NCI-H510A (cell line): ENCODE measurements around the gene FNBP1.

ENCODE experiments used
- DNase-seq: peaks from one replicate; lab custom pipeline; 2025; lab: John Stamatoyannopoulos, UW

The FNBP1 gene

DNA sequence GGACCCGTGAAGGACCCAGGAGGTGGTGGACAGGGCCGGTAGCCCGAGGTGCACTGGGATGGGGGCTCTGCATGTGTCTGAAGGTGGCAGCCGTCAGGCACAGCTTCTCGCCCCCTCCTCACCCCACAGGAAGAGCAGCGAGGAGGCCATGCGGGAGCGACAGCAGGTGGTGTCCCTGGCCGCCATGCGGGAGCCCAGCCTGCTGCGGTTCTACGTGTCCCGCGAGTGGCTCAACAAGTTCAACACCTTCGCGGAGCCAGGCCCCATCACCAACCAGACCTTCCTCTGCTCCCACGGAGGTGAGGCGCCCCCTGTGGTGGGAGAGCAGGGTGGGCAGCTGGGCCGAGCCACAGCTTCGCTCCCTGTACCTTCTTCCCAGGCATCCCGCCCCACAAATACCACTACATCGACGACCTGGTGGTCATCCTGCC is 167.8 kb downstream of the FNBP1 start:
- DNase-seq: no peak

DNA sequence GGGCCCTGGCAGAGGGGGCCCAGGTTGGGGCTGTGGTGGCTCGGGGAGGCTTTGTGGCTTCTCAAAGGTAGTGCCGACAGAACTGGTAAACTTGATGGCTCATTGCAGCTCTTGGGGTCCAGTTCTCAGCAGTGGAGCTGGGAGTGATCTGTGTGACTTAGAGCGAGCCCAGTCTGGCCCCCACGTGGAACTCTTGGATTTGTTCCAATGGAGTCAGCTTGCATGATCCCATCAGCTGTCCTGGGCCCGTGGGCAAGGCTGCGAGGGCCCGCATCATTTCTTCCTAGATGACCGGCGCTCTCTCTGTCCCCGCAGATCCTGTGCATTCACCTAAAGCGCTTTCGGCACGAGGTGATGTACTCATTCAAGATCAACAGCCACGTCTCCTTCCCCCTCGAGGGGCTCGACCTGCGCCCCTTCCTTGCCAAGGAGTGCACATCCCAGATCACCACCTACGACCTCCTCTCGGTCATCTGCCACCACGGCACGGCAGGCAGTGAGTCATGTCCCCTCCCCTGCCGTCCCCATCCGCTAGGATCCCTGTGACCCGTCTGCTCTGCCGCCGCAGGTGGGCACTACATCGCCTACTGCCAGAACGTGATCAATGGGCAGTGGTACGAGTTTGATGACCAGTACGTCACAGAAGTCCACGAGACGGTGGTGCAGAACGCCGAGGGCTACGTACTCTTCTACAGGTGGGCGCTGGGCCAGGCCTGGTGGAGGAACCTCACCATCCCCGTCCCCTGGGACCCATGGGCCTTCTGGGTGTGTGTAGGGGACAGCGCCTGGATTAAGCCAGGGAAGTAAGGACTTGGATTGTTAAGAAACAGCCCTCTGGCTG is 168.5 kb downstream of the FNBP1 start:
- no peak for DNase-seq

DNA sequence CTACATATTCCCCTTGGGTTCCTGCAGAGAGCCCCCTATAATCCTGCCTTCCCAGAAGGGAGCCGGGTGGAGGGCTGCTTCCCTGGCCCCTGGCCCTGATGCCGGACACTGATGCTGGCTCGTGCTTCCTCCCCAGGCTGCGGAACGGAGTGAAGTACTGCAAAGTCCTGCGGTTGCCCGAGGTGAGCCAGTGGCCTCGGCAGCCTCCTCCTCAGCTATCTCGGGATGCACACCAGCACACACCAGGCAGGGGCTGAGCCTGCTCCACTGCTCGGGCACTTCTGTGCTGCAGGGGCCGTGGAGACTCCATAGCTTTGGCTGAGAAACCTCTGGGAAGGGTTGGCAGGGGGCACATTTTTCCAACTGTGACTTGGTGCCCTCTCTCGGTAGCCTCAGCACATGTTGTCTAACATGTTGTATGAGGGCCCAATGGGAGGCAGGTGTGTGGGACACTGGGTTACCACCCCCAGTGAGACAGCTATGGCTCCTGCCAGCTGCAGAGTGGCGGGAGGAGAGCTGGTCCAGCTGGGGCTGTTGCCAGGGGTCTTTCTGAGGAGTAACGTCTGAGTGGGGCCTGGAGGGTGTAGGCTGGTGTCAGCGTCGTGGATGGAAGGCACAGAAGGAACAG is 169.3 kb downstream of the FNBP1 start:
- DNase-seq: no peak

DNA sequence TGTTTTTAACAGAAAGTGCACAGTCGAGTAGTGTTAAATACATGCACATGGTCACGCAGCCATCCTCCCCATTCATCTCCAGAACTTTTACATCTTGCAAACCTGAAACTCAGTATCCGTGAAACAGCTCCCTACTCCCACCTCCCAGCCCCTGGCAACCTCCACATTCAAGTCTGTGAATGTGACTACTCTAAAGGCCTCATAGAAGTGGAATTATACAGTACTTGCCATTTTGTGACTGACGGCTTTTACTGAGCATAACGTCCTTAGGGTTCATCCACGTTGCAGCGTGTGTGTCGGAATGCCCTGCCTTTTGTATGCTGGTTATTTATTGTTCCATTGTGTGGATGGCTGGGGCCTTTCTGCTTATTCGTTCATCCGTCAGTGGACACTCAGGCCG is 171.9 kb downstream of the FNBP1 start:
- no peak for DNase-seq

DNA sequence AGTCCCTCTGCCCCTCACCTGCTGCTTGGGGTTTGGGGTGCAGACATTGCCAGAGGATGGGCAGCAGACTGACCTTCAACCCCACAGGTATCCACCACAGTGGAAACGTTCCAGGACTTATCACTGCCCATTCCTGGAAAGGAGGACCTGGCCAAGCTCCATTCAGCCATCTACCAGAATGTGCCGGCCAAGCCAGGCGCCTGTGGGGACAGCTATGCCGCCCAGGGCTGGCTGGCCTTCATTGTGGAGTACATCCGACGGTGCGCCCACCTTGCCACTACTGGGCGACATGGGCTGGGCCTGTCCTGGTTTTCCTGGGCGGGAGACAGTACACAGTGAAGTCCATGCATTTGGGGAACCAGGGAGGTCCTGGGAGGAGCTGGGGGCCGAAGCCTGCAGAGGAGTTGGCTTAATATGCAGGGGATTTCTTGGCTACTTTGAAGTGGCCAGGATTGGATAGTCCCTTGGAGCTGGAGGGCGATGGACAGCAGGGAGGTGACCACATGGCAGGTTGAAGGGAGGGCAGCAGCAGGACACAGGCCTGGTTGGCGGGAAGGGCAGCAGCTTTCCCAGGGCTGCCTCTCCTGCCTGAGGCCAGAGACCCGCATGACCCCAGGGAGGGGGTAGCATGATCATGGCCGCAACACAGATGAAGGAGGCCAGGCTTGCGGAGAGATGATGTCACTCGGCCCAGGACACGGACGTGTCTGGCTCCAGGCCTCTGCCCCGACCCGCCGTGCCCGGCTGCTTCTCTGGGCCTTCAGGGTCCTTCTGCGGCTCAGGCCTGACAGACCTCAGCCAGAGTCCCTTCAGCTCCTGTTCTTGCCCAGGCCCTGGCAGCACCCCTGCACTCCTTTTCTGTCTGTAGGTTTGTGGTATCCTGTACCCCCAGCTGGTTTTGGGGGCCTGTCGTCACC is 173.1 kb downstream of the FNBP1 start:
- DNase-seq: no peak

DNA sequence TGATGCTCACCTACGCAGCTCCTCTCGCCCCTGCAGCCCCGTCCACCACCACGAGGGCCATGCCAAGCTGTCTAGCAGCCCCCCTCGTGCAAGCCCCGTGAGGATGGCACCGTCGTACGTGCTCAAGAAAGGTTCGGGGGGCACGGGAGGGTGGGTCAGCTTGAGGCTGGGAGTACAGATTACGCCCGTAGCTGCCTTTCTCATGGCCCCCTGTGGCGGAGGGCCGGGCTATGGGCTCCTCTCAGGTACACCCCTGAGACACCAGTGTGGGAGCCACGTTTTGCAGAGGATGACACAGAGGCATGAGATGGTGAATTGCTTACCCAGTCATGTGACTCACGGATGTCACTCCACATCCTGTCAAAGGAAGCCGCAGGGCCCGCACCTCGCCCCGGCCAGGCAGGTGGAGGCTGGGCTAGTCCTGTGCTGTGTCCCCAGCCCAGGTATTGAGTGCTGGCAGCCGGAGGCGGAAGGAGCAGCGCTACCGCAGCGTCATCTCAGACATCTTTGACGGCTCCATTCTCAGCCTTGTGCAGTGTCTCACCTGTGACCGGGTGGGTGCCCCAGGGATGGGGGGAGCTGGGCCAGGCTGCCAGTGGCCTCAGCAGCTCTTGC is 174.0 kb downstream of the FNBP1 start:
- no peak for DNase-seq

DNA sequence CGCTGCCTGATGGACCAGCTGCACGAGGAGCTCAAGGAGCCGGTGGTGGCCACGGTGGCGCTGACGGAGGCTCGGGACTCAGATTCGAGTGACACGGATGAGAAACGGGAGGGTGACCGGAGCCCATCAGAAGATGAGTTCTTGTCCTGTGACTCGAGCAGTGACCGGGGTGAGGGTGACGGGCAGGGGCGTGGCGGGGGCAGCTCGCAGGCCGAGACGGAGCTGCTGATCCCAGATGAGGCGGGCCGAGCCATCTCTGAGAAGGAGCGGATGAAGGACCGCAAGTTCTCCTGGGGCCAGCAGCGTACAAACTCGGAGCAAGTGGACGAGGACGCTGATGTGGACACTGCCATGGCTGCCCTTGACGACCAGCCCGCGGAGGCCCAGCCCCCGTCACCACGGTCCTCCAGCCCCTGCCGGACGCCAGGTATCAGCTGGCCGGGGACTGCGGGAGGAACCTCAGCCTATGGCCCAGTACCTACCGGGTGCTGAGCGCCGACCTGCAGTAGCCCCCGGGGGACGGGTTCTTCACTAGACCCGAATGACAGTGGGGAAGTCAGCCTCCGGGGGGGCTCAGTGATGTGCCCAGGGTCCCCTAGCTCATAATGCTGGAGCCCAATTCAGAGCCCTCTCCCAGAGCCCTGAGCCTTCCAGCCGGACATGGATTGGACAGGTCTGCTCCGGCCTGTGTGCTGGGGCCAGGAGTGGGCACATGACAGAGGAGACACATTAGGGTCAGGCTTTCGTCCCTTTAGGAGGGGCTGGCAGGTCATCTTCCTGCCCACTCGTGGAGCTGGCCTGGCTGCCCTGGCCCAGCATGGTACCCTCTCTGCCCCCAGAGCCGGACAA is 174.7 kb downstream of the FNBP1 start:
- DNase-seq: no peak

DNA sequence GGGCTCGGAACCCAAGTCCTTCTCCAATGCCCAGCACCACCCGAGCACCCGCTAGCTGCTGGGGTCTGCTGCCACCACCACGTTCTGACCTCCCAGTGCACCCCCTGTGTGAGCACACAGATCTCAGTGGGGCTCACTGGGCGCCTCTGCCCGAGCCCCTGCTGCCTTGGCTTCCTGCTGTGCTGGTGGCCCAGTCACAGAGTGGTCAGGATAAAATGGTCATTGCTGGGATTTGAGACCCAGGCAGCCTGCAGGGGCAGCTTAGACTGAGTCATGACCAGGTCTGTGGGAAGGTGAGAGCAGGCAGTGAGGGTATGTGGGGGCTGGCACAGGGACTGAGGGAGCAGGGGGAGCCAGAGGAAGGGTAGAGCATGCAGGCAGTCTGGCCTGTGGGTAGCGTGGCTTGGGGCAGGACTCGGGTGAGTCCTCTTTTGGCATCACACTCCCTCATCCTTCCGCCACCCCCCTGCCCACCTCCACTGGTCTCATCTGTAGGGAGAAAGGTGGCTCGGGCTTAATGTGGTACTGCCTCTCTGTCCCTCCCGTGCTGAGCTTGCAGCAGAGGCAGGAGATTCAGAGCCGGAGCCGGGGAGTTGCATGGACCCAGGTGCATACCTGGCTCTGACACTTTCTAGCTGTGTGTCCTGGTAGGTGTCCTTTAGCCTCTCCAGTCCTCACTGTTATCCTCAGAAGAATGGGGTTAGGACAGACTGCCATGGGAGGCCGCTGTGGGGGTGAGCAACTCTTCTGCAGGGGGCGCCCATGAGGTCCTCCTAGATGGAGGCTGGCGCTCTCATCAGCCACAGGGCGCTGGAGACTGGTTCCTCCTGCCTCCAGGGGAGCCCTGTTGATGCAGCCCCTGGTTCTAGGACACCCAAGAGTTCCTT is 175.6 kb downstream of the FNBP1 start:
- no peak for DNase-seq

DNA sequence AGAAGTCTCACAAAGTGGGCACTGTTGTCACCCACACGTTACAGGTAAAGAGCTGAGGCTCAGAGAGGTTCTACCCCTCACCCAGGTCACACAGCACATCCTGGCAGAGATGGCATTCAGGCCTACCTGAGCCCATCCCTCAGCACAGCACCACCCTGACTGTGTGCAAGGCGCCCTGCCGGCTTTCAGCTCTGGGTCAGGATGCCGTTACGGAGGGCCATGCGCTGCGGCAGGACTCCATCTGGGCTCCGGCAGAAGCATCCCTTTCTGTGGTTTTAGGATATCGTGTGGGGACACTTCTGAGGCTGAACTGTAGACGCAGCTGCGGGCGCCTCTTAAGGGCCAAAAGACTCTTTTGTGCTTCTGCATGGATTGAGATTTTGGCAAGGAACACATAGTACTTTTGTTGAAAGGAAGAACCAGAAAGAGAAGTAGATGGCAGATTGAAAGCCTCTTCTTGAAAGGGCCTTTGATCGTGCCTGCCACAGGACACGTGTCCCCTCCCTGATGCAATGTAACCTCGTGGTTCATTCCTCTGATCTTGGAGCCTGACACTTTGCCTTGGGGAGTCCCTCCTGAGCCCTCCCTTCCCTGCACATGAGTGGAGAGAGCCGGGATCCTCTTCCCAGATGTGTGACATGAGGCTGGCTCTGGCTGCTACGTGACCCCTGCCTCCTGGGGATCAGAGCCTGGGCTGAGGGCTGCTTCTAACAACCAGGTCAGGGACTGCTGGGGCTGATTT is 176.4 kb downstream of the FNBP1 start:
- DNase-seq: no peak

DNA sequence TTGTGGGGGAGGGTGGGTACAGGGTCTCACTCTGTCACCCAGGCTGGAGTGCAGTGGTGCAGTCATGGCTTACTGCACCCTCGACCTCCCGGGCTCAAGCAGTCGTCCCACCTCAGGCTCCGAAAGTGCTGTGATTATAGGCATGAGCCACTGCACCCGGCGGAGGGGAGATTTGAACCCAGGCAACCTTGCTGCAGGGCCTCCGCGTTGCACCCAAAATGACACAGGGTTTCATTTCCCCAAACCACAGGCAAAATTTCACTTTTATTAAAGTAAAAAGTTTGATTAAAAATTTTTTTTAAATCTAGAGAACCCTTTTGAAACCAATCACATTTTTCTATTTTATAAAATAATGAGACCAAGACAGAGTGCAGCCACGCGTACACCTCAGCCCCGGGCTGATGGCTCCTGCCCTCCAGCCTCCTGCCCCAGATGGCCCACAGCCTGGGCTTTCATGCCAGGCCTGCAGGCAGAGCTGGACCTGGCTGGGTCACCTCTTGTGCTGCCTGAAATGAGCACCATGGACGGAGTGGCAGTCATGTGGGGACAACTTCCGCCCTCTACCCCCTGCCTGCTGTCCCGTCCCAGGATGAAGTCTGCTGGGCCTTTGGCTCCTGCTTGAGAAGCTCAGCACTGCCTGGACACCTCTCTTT is 177.2 kb downstream of the FNBP1 start:
- DNase-seq: no peak

DNA sequence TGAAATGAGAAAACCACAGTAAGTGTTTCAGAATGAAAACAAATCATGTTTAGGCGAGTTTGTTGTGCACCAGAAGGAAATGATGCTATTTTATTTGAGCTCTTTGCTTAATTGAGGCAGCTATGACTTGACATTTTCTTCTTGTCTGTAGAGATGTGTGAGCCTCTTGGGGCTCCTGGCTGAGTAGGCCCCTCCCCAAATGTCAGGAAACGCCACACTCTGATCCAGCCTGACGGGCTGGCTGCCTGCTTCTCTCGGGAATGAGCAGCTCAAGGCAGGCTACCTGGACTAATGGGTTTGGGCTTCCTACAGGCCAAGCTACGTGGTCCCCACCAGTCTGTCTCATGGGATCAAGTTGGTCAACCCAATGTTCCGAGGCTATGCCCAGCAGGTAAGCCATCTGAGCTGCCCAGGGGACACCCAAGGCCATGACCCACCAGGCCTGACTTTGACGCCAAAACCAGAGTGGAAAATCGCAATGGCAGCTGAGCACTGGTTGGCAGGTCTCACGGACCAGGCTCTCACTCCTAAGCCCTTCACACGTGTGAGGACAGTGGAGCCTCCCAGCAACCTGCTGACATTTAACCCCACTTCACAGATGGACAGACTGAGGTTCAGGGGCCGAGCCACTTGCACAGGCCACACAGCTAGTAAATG is 177.9 kb downstream of the FNBP1 start:
- DNase-seq: no peak

DNA sequence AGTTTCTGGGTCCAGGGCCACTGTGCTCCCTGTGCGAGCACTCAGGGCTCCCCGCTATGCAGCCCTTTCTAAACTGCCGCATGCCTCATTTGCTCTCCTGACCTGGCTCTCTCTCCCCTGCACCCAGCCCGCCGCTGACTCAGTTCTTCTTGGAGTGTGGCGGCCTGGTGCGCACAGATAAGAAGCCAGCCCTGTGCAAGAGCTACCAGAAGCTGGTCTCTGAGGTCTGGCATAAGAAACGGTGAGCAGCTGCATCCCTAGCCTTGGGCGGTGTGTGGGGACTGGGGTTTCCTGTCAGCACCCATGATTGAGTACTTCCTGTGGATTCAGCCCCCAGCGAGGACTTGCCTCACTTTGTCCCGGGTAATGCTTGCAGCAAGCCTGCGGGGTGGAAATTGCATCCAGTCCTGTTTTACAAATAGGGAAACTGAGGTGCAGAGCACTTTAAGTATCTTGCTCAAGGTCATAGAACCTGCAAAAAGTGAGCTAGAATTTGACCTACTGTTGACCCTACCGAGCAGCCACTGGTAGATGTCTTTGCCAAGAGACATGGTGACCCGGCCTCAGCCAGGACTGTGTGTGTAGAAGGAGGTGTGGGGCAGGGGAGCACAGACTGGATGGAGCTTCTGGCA is 179.8 kb downstream of the FNBP1 start:
- DNase-seq: no peak

DNA sequence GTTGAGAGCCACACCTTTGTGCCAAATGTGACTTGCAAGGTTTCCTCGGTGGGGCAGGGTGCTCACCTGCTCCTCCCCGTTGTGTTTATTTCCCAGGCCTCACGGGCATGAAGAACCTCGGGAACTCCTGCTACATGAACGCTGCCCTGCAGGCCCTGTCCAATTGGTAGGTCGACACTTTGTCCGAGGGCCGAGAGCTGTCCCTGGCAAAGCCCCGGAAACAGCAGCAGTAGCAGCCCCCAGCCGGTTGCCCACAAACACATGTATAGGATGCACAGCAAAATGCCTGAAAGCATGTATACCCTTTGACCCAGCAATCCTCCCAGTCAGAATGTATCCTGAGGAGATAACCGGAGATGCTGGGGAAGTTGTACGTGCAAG is 181.6 kb downstream of the FNBP1 start:
- DNase-seq: no peak

DNA sequence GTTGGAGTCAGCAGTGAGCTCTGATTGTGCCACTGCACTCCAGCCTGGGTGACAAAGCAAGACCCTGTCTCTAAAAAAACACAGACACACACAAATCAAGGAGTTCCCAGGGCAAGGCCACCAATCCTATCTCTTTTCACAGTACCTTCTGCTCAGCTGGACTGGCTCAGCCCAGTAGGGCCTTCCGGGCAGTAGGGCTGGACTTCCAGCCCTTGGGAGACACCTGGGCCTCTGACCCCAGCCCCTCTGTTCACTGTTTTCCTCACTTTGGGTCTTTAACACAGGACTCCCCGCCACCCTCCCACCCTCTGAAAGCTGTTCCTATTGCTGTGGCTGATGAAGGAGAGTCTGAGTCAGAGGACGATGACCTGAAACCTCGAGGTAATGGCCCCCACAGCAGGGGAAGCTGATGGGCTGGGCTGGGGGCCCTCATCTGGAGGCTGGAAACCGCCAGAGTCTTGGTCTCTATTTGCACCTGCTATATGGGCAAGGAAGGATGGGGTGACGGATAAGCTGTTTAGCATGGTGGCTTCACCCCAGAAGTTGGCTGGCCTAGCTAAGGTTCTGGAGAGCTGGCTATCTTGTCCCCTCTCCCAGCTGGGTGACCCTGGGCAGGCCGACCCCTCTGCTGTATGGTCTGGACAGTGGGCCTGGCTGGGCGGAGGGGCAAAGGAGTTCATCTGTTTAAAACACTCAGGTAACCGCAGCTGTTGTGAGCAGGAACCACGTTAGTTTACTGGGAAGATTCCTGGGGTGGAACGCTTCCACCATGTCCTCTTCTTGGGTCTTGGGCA is 182.1 kb downstream of the FNBP1 start:
- DNase-seq: no peak

DNA sequence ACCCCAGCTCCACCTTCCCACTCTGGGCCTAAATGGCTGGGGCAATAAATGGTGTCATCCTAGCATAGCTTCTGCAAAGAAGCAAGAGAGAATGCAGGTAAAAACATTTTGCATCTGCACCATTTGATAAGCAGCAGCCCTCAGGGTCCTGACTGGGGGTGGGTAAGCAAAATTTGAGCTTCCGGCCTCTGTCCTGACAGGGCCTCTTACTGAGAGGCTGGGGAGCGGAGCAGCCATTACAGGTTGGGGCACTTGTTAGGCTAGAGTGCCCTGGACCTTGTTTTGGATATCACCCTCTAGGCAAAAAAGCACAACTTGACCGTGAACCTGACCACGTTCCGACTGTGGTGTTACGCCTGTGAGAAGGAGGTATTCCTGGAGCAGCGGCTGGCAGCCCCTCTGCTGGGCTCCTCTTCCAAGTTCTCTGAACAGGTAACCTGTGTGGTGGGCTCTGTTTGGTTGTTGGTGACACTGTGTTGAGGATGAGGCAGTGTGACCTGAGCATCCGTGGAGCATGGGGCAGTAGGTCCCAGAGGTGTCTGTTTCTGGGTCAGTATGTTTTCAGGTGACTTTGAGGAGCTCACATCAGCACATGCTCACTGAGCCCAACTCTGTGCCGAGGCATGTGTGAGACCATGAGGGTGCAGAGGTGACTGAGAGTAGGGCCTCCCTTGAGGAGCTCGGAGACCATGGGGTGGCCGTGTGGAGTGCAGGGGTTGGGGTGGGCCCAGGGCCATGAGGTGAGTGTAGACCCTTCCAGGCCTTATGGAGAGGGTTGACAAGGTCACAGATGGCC is 184.6 kb downstream of the FNBP1 start:
- no peak for DNase-seq

DNA sequence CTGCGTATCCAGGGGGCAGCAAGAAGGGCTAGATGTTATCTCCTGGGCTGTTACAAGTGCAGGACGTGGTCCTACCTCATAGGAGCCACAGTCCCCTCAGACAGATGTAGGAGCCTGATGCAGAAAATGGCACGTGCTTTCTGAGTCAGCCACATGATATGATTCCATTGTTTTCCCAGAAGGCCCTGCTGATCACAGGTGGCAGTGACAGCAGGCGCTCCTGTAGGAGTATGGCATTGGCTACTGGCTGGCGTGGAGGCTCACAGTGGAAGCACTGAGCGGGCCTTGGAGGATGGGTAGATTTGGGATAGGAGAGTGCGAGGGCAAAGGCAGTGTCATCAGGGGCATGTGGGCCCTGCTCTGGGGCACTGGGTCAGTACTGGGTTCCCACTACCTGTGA is 185.8 kb downstream of the FNBP1 start:
- DNase-seq: no peak
